Right forelimb (tissue), 1 donor: Measurements from ENCODE around the gene SLC9C1.
"Not testable (repeated sequence)": the region's sequence is repeated elsewhere in the genome, so short reads cannot be mapped to it uniquely, and the experiment has no call there.

ENCODE experiments used
- DNase-seq: peaks from one replicate; pipeline ENCODE4 v3.0.0-alpha.2; 2018

SLC9C1 gene

DNA sequence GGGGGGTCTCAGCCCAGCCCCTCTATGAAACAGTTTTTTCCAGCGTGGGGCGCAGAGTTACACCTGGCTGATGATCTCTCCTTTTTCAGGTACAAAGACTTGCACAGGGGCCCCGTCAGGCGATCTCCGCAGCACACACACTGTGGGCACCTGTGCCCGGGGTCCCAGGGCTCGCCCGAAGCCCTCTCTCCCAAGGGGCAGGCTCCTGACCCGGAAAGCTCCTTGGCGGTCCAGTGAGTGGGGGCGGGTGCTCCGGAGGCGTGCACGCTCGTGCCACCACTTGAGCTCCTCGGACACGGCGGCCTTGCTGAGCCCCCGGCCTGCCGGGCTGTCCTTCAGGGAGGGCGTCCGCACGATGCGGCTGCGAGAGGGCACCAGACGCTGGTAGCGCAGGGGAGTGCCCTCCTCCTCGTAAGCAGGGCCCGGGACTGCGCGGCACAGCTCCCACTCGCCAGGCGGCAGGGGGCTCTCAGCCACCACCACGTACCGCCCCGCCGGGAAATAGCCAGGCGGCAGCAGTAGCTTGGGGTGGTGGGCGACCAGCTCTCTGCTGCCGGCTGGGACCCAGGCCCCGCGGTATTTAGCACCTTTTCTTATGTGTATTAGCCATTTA is 108.5 kb downstream of the SLC9C1 start:
- not testable (repeated sequence) for DNase-seq

DNA sequence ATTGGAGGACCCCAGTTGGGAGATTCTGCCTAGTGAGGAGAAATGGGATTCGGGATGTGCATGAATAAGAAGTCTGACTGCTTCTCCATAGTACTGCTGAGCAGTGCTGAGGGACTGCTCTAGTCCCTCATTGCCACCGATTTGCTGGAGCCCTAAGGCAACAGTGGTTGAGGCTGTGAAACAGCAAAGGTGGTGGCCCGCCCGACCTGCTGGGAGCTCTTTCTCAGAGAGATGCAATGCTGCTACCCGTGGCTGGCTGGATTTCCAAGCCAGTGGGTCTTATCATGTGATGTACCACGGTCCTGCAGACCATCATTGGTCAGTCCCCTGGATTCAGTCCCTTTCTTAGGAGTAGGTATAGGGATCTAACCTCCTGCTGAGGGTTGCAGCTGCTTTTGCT is 118.4 kb downstream of the SLC9C1 start:
- no peak for DNase-seq

DNA sequence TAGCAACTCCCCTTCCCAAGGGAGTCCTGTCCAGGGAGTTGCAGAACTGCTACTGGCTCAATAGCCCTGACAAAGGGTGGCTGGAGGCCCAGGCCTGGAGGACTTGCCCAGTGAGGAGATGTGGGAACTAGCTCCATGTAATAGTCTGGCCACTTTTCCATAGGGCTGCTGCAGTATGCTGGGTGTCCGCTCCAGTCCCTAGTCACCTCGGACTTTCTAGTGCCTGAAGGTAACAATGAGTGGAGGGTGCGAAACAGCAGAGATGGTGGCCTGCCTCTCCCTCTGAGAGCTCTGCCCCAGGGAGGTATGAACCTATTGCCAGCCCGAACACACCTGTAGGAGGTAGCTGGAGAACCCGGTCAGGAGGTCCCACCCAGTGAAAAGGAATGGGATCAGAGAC is 119.0 kb downstream of the SLC9C1 start:
- DNase-seq, result no peak

DNA sequence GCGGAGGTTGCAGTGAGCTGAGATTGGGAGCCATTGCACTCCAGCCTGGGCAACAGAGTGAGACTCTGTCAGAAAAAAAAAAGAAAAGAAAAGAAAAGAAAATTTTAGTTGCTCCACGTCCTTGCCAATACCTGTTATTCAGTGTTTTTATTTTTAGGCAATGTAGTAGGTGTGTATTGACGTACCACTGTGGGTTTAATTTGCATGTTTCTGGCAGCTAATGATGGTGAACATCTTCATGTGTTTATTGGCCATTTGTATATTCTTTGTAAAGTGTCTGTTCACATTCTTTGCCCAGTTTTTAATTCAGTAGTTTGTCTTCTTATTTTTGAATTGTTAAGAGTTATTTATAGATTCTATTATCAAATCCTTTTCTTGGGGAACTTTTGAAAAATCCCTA is 122.9 kb downstream of the SLC9C1 start:
- DNase-seq, result no peak

DNA sequence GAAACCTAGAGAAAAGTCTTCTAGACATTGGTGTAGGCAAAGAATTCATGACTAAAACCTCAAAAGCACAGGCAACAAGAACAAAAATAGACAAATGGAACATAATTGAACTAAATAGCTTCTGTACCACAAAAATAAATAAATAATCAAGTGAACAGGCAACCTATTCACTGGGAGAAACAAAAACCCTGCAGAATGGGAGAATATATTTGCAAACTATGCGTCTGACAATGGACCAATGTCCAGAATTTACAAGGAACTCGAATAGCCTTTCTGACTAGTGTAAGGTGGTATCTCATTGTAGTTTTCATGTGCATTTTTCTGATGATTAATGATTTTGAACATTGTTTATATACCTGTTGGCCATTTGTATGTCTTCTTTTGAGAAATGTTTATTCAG is 124.0 kb downstream of the SLC9C1 start:
- DNase-seq, result no peak

DNA sequence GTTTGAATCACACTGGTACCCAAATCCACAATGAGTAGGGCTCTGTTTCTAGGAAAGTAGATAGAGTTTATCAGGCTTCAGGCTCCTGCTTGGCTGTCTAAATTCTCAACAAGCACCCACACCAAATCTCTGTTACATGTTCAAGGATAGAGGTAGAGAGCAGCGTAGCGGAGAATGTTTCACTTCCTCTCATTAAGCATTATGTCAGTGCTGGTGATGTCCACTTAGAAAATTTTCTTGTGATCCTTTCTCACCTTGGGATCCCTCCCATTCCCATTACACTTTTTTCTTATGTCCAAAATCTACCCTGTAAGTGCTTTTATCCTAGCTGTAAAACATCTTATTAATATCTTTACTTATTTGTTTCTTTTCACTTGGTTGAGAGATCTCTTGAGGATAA is 126.3 kb downstream of the SLC9C1 start:
- no peak for DNase-seq

DNA sequence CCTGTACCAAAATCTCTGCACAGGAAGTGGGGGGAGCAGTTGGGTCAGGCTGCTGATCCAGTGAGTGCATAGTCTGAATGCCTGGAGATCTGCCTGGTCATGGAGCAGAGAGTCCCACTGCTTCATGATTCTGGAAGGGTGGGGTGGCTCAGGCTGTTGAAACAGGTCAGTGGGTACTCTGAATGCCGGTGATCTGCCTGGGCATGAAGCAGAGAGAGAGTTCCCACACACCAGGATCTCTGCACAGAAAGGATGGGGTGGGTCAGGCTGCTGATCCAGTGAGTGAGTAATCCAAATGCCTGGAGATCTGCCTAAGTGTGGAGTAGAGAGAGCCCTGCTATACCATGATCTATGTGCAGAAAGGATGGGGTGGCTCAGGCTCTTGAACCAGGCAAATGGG is 144.9 kb downstream of the SLC9C1 start:
- no peak for DNase-seq

DNA sequence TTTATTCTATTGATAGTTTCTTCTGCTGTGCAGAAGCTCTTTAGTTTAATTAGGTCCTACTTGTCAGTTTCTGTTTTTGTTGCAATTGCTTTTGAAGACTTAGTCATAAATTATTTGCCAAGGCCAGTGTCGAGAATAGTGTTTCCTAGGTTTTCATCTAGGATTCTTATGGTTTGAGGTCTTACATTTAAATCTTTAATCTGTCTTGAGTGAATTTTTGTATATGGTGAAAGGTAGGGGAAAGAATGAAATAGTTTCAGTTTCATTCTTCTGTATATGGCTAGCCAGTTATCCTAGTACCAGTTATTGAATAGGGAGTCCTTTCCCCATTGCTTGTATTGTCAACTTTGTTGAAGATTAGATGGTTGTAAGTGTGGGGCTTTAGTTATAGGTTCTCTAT is 150.3 kb downstream of the SLC9C1 start:
- DNase-seq, result no peak

DNA sequence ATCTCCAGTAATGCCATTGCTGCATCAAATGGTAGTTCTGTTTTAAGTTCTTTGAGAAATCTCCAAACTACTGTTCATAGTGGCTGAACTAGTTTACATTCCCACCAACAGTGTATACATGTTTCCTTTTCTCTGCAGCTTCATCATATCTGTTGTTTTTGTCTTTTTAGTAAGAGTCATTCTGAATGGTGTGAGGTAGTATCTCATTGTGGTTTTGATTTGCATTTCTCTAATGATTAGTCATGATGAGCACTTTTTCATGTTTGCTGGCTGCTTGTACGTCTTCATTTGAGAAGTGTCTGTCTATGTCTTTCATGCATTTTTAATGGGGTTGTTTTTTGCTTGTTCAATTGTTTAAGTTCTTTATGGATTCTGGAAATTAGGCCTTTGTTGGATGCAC is 150.8 kb downstream of the SLC9C1 start:
- DNase-seq, result no peak

DNA sequence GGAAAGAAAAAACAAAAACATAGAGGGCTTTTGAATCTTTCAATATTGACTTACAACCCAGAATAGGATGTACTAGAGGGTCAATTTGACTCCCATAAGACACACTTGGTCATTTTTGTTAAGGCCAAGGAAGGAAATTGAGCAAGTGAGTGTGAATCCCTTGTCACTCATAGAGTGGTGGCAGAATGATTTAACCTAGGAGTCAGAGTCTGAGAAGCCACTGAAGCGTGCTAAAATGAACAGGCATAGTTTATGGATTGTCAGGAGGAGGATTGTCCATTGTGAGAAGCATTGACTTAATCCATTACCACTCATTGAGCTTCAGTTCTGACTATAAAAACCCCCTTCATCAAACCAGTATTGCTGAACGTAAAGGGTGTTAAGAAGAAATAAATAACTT is 152.7 kb downstream of the SLC9C1 start:
- DNase-seq, result no peak

DNA sequence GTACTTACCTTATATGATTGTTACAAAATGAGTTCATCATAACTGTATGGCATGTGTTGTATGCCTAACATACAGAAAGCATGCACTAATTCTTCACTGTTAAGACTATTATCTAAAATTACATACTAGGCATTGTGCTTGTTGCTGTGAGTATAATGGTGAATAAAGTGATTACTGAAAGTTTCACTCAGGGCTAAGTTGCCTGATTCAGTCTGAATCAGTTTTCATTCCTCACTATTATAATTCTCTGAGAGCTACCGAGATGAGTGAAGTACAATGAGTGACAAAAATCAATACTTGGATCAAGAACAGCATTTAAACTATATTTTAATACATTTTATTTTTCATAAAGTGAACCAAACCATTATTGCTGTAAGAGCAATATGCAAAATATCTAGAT is 153.4 kb downstream of the SLC9C1 start:
- no peak for DNase-seq

DNA sequence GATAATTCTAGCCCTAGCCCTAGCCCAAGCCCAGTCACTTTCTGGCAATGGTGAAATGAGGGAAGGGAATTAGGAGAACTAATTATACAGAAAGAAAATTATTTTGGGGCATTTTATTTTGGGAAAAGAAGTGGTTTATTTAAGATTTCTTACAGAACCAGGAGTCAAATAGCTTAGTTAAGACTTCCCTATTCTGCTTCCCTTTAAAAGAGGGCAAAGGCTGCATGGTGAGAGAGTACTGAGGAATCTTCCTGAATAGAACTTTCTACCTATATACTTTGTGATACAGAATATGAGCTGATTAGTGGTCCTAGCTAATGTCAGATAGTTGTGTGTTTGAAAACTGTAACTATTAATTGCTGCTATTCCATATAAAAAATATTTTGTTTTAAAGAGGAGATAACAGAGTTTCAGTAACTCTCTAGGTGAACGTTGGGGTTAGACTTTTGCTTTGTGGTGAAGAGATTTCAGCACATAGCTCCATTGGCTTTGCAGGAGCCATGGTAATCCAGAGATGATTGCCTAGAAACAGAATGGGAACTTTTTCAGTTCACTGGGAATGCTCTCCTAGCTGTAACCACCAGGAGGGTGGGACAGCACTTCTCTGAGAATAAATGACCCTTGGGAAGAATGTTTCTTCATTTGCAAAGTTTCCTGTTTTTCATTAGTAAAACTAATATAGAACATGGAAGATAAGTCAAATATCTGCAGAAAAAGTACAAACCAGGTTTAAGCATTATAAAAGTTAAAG is 155.6 kb downstream of the SLC9C1 start:
- no peak for DNase-seq

DNA sequence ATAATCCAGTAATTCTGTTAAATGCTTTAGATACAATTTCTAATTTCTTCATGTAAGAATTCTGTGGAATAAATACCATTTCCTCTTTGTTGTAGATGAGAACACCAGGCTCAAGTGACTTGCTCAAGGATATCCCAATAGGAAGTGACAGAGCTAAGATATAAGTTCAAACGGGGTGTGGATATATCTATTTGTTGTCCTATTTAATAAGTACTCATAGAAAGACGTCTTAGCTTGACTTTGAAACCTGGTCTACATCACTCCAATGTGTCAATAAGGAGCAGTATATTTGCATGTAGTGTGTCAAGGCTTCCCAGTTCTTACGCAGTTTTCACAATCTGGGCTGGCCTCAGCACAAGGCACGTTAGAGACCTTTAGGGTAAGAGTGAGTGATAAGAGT is 156.2 kb downstream of the SLC9C1 start:
- DNase-seq, result no peak

DNA sequence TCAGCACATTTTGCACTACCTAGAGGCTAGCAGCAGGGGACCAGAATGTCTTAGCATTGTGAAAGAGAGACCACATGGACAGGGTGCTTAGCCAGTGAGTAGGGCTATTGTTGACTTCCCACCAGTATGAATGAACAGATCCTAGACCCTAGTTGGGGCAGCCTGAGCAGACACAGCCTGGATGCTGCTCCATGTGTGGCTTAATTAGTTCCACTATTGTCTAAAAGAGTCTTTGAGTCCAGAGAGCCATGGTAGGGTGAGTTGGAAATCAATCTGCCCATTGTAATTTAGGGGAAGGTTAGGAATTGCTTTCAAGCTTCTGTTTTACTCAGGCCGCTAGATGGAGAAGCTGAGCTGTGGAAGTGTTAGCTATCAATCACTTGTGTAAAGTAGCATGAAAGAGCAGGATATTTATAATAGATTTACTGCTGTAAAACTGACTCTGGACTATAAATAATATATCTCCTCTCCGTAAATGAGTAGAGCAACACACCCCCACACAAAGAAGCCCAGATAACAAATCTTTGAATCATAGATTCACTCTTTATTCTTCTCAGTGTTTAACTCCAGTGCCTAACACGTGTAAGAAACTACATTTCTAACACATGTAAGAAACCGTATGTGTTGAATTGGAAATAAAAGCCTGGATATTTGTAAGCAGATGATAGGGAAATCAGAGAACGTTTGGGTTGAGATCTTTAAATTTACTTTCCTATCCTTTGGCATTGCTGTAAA is 156.9 kb downstream of the SLC9C1 start:
- DNase-seq, result no peak

DNA sequence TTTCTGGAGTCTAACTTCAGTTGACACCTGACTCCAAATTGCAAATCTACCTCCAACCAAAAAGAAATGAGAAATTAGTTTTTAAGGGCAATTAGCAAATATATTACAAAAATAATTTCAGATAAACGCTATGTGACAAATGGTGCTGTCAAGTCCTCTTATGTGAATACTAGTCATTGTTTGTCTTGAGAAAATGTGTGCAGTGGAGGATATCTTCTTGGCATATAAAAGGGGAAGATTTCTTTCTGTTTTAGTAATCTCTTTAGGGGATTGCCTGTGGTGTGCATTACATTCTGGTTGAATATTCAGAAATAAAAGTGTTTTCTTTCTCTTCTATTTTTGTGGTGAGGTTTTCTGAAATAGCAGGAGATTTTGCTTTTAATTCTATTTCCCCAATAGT is 158.0 kb downstream of the SLC9C1 start:
- no peak for DNase-seq

DNA sequence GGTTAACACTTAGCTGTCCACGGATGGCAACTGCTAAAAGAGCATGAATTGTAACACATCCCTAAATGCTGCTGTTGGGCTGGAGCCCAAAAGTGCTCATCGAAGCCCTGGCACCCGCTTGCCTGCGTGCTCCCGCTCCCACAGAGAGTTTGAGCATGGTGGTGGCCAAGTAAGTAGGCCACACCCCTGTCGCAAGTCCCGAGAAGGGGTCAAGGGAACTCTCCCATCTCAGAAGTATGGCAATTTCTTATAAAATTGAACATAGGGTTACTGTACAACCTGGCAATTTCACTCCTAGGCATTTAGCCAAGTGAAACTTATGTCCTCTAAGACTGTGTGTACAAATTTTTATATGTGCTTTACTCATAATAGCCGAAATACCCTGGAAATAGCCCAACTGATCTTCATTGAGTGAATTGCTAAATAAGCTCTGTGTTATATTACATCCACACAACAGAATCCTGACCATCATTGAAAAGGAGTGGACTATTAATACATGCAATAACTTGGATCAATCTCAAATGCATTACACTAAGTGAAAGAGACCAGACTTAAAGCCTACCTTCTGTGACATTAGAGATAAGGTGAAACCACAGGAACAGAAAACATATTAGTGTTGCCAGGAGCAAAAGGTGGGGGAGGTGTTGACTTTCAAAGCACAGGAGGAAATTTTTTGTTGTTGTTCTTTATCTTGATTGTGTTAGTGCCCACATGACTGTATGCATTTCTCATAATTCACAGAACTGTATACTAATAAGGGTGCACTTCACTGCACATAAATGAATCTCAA is 159.5 kb downstream of the SLC9C1 start:
- DNase-seq, result no peak

DNA sequence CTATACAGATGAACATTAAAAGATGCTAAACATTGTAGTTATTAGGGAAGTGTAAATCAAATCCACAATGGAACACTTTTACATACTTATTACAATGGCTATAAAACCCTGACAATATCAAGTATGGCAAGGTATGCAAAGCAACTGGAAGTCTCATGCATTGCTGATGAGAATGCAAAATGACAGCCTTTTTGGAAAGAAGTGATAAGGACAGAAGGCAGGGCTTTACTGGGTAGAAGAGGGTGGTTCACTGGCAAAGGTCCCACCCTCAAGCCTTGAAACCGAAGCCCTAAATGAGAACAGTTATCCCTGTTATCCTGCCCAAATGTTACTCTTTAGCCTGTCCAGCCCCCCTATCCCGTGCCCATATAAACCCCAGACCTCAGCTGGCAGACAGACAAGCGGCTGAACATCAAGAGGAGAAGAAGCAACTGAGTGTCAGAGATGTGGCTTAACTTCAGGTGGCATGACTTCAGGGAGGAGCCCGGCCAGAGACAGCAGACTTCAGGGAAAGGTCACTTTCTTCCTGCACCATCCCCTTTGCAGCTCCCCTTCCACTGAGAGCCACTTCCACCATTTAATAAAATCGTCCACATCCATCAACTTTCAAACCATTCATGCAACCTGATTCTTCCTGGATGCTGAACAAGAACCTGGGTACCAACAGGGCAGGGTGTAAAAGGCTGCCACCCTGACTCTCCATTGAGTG is 160.2 kb downstream of the SLC9C1 start:
- DNase-seq, result no peak

DNA sequence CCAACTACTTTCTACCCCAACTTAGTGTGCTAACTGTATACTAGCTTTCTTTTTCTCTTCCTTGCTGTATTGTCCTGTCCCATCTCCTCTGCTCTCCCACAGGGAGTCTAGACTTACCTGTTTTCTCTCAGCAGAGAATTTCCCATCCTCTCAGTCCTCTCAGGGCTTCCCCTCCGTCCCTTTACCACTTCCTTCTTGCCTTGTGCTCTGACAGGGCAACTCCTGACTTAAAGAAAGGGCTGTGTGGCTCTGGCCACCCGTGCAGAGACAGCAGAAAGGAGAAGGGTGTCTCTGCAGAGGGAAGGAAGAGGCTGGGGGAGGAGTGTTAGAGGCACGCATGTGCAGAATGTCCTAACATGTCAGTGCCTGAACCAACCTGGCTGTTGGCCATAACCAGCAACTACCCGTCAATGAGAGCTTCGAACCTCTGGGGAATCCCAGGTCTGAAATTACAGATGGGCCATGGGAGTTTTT is 161.0 kb downstream of the SLC9C1 start, which contains the start of gene GCSAM:
Gene GCSAM (minus strand): TSS at position 274 of the 474 bp plus-strand sequence. CDS start 128 bp downstream, at position 146.
- DNase-seq, result no peak

DNA sequence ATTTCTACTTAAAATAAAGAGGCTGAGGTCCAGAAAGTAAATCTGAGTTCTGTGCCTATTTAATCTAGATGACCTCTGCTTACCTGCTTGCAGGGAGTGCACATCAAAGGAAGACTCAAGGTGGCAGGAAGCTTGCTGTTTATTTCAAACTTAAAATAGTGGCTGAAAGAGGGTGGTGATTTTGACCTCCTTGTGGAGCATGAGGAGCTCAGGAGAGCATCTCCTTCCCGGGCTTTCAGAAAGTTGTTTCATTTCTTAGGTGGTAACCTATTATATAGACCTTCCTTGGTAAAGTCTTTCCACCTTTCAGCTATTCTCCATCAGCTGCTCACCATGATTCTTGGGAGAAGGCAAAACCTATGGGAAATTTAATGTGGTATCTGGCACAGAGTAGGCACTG is 161.5 kb downstream of the SLC9C1 start:
- no peak for DNase-seq

DNA sequence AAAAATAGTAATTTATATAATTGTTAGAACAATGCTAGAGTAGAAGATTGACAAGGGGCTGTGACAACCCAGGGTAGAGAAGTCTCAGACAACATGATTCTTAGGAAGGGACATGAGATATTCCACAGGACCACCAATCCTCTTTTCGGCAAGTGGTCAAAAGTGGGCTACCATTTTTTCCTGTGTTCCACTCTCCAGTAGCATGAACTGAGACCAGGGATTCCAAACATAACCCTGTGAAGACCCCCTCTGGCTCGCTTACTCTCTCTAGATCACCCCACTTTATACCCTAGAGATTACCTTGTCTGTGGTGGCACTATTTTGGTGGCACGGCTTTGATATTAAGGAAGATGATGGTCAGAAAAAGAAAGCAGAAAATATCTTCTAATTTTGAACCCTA is 161.9 kb downstream of the SLC9C1 start:
- no peak for DNase-seq

DNA sequence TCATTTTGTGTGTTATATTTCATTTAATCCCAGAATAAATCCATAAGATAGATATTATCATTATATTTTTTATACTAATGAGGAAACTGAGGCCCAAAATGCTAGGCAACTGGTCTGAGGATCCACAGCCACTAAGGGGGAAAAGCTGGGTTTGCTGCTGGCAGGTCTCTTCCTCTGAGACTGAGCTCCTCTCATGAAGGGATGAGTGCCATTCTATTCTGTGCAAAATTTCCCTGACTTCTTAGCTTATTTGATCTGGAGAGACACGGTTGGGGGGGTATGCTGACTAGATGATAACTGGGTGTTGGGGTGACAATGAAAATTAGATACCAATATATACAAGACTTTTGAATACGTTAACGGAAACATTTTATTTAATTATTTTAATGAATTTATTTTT is 162.9 kb downstream of the SLC9C1 start:
- DNase-seq, result no peak

DNA sequence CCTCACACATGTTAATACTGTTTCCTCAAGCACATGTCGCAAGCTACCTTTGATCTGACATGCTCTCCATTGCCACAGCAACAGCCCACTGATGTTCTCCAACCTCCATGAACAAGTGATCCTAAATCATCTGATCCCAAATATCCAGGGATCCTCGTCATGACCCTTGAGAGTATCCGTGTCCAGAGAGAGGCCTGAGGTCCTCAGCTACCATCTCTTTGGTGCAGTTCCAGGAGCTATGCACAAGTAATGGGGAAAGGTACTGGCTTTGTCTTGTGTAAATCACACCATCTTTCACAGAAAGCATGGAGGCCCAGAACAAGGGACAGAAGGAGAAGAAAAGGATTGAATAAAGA is 163.4 kb downstream of the SLC9C1 start:
- no peak for DNase-seq
